ENCODE measurements around the gene L3MBTL4.

L3MBTL4 gene

GRCh38 chr18:5914016-5914415, 500.7 kb downstream of the L3MBTL4 start:
- no peak overlapping the region for H3K4me3 ChIP-seq (ENCODE audit: low read depth, low read length)
- no peak for DNase-seq (ENCODE audit: low read depth)
- no peak for TF ChIP-seq CTCF (IDR thresholded peaks at IDR 0.05; ENCODE audit: low read depth, low read length, missing control alignments)

GRCh38 chr18:5912566-5912965, 502.1 kb downstream of the L3MBTL4 start:
- DNase-seq (ENCODE audit: low read depth): no peak
- TF ChIP-seq CTCF (IDR thresholded peaks at IDR 0.05; ENCODE audit: low read depth, low read length, missing control alignments): no peak
- H3K4me3 ChIP-seq (ENCODE audit: low read depth, low read length): no peak overlapping the region

GRCh38 chr18:5909125-5909524, 505.6 kb downstream of the L3MBTL4 start:
- no peak for DNase-seq (ENCODE audit: low read depth)
- no peak for TF ChIP-seq CTCF (IDR thresholded peaks at IDR 0.05; ENCODE audit: low read depth, low read length, missing control alignments)

More at GRCh38 chr18:5909125-5909524, 505.6 kb downstream of the L3MBTL4 start:
- no peak overlapping the region for H3K4me3 ChIP-seq (ENCODE audit: low read depth, low read length)

Measured in GM12864 (cell line).